HG03469 (cell line): ENCODE results near the gene P2RY8.

ENCODE experiments used
- ATAC-seq: cut with Tn5 transposase; IDR thresholded peaks from one replicate; pipeline ENCODE4 v1.9.1; 2021; ENCODE audit warnings: mild to moderate bottlenecking, moderate library complexity, moderate number of reproducible peaks; ENCODE audit not compliant: unreplicated experiment

The P2RY8 gene

GRCh38 chrX:1466971-1467561 lies 69.9 kb downstream of the P2RY8 start:
- peak; percentile 31 for ATAC-seq

GRCh38 chrX:1466232-1466661 lies 70.7 kb downstream of the P2RY8 start:
- ATAC-seq, result no peak

GRCh38 chrX:1465286-1466231 lies 71.4 kb downstream of the P2RY8 start:
- no peak for ATAC-seq

GRCh38 chrX:1464971-1465285 lies 72.1 kb downstream of the P2RY8 start:
- ATAC-seq, result no peak

GRCh38 chrX:1464041-1464970 lies 72.7 kb downstream of the P2RY8 start:
- ATAC-seq, result no peak

GRCh38 chrX:1463581-1463980 lies 73.4 kb downstream of the P2RY8 start:
- no peak for ATAC-seq

- no peak for ATAC-seq
These were observed 74.3 kb downstream of the P2RY8 start for GRCh38 chrX:1462596-1463251.

GRCh38 chrX:1462110-1462509 lies 74.9 kb downstream of the P2RY8 start:
- ATAC-seq, result no peak

- ATAC-seq, result no peak
These were observed 81.1 kb downstream of the P2RY8 start for GRCh38 chrX:1455948-1456280.

- peak; percentile 49 for ATAC-seq
These were observed 82.8 kb downstream of the P2RY8 start for GRCh38 chrX:1453951-1454785.

GRCh38 chrX:1453395-1453783 lies 83.6 kb downstream of the P2RY8 start:
- ATAC-seq, result no peak

GRCh38 chrX:1452516-1453394 lies 84.2 kb downstream of the P2RY8 start, which contains the start of gene ASMTL:
ASMTL (minus strand) TSS chrX:1452909; CDS start chrX:1452840, 69 bp downstream.
- ATAC-seq, result peak; percentile 43

- ATAC-seq, result no peak
These were observed 85.1 kb downstream of the P2RY8 start for GRCh38 chrX:1451661-1452515.

GRCh38 chrX:1451251-1451660 lies 85.7 kb downstream of the P2RY8 start:
- ATAC-seq, result no peak

GRCh38 chrX:1450361-1451161 lies 86.4 kb downstream of the P2RY8 start:
- no peak for ATAC-seq

- no peak for ATAC-seq
These were observed 87.2 kb downstream of the P2RY8 start for GRCh38 chrX:1449823-1450149.
